Smooth muscle cell of bladder (primary cell): Measurements from ENCODE around the gene TMEM140. TPM values are rescaled to one million over a fixed set of nuclear protein-coding genes. Genes with fewer than 3 reads are reported as not detected.

Source experiments
- total RNA-seq: library from RNA; depleted of rRNA; stranded (reverse); fragments of >200 nt; gene quantifications from 2 replicates; pipeline ENCODE4 v1.2.3, GENCODE V29; 2014

The TMEM140 gene
- 9.5 and 14.6 TPM in 2 replicates for total RNA-seq

GRCh38 chr7:135147899-135148721 lies at the start of gene TMEM140:
Gene TMEM140 (plus strand): TSS chr7:135148072. CDS start chr7:135164442, 16,370 bp downstream.

GRCh38 chr7:135170274-135170997 lies 22.6 kb downstream of the TMEM140 start, which contains the start of gene CYREN:
Gene CYREN (minus strand): TSS chr7:135170707. CDS start chr7:135168922, 1,785 bp downstream.

GRCh38 chr7:135211179-135211945 lies 63.5 kb downstream of the TMEM140 start, which contains the start of gene WDR91:
Gene WDR91 (minus strand): TSS chr7:135211526. CDS start chr7:135211502, 24 bp downstream.

Other genes with a start within 250 kb of the TMEM140 start
- 0.71 and 1.4 TPM in 2 replicates for gene AGBL3, start 161.6 kb upstream of the TMEM140 start, total RNA-seq
- 30.0 and 43.8 TPM in 2 replicates for gene CYREN, start 22.6 kb downstream of the TMEM140 start, total RNA-seq
- 4.7 and 5.8 TPM in 2 replicates for gene WDR91, start 63.5 kb downstream of the TMEM140 start, total RNA-seq
- gene STRA8, start 85.8 kb downstream of the TMEM140 start, total RNA-seq, result not detected in 2 replicates